Measurements from ENCODE around the gene WWOX.
"Not testable (repeated sequence)": the region's sequence is repeated elsewhere in the genome, so short reads cannot be mapped to it uniquely, and the experiment has no call there.

DNA sequence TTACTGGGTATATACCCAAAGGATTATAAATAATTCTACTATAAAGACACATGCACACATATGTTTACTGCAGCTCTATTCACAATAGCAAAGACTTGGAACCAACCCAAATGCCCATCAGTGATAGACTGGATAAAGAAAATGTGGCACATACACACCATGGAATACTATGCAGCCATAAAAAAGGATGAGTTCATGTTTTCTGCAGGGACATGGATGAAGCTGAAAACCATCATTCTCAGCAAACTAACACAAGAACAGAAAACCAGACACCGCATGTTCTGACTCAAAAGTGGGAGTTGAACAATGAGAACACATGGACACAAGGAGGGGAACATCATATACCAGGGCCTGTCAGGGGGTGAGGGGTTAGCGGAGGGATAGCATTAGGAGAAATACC lies 1146.2 kb downstream of the WWOX start:
- TF ChIP-seq POLR2A (IDR thresholded peaks at IDR 0.05; ENCODE audit: low read length); GATA1 (IDR thresholded peaks at IDR 0.05; ENCODE audit: low read depth, low read length): not testable (repeated sequence)
